ENCODE results near the gene AP1S1.

Gene AP1S1

DNA sequence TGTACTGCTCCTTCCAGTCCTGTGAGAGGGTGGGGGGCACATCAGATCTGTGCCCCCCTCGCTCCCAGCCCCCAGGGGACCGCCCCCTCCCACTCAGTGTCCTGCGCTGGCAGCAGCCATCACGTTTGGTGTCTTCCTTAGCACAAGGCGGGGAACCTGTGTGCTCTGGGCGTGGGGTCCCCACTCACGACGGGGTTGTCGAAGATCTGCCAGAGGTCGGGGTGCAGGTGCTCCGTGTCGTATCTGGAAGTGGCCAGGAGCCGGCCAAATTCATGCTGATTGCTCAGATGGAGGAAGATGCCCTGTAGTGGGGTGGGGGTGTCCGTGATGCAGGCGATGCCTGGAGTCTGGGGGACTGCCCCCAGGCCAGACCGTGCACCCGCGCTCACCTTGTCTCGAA lies 55.9 kb downstream of the AP1S1 start:
- no peak for DNase-seq (ENCODE audit: low spot score)
- no peak for TF ChIP-seq CTCF (IDR thresholded peaks at IDR 0.05; ENCODE audit: extremely low read depth, missing control alignments)
